ENCODE measurements around the gene TNKS2. TPM values are rescaled to one million over a fixed set of nuclear protein-coding genes. Genes with fewer than 3 reads are reported as not detected.

Gene TNKS2
- total and polyA plus RNA-seq, 2 donors, result 27.7 to 32.2 TPM

- Histone ChIP-seq H3K4me1 (ENCODE audit: control insufficient read depth in 2 of 2, insufficient read depth in 2 of 2, low read length in 2 of 2) (no peaks in the 10 kb centered on the region), H3K27ac (ENCODE audit: low read depth in 1 of 2, low read length in 1 of 2) (no peak overlapping the region), H3K36me3 (ENCODE audit: control insufficient read depth in 2 of 2, insufficient read depth in 2 of 2, low read length in 1 of 2) (no peaks in the 10 kb centered on the region), H3K27me3 (ENCODE audit: control insufficient read depth in 2 of 2, insufficient read depth in 1 of 2, low read length in 1 of 2) (no peaks in the 10 kb centered on the region), H3K9me3 (ENCODE audit: control insufficient read depth in 2 of 2, insufficient read depth in 1 of 2, low read length in 1 of 2) (no peaks in the 10 kb centered on the region), H3K4me3 (ENCODE audit: low read length in 2 of 2) (no peak overlapping the region)
- no peak for DNase-seq (ENCODE audit: low read depth in 6 of 9, low spot score in 9 of 9)
- 97% methylated on average over 3 of the region's 3 CpGs for WGBS
Measured at GRCh38 chr10:91768123-91768522, 30.1 kb upstream of the TNKS2 start.

GRCh38 chr10:91771907-91772306 is 26.3 kb upstream of the TNKS2 start:
- no peaks in the 10 kb centered on the region for H3K36me3 ChIP-seq (ENCODE audit: control insufficient read depth in 2 of 2, insufficient read depth in 2 of 2, low read length in 1 of 2)
- H3K9me3 ChIP-seq (ENCODE audit: control insufficient read depth in 2 of 2, insufficient read depth in 1 of 2, low read length in 1 of 2), result no peaks in the 10 kb centered on the region
- WGBS, result 91% methylated on average over 1 of the region's 1 CpG
- no peak for DNase-seq (ENCODE audit: low read depth in 6 of 9, low spot score in 9 of 9)
- H3K27ac ChIP-seq (ENCODE audit: low read depth in 1 of 2, low read length in 1 of 2), result no peak overlapping the region
- H3K27me3 ChIP-seq (ENCODE audit: control insufficient read depth in 2 of 2, insufficient read depth in 1 of 2, low read length in 1 of 2), result no peaks in the 10 kb centered on the region
- no peak overlapping the region for H3K4me3 ChIP-seq (ENCODE audit: low read length in 2 of 2)
- H3K4me1 ChIP-seq (ENCODE audit: control insufficient read depth in 2 of 2, insufficient read depth in 2 of 2, low read length in 2 of 2), result no peaks in the 10 kb centered on the region

GRCh38 chr10:91772461-91772860 is 25.8 kb upstream of the TNKS2 start:
- Histone ChIP-seq H3K4me3 (ENCODE audit: low read length in 2 of 2) (no peak overlapping the region), H3K27me3 (ENCODE audit: control insufficient read depth in 2 of 2, insufficient read depth in 1 of 2, low read length in 1 of 2) (no peaks in the 10 kb centered on the region), H3K9me3 (ENCODE audit: control insufficient read depth in 2 of 2, insufficient read depth in 1 of 2, low read length in 1 of 2) (no peaks in the 10 kb centered on the region), H3K27ac (ENCODE audit: low read depth in 1 of 2, low read length in 1 of 2) (no peak overlapping the region), H3K4me1 (ENCODE audit: control insufficient read depth in 2 of 2, insufficient read depth in 2 of 2, low read length in 2 of 2) (no peaks in the 10 kb centered on the region), H3K36me3 (ENCODE audit: control insufficient read depth in 2 of 2, insufficient read depth in 2 of 2, low read length in 1 of 2) (no peaks in the 10 kb centered on the region)
- DNase-seq (ENCODE audit: low read depth in 6 of 9, low spot score in 9 of 9), result no peak
- WGBS, result 96% methylated on average over 2 of the region's 2 CpGs

- Histone ChIP-seq H3K4me3 (ENCODE audit: low read length in 2 of 2) (no peak overlapping the region), H3K36me3 (ENCODE audit: control insufficient read depth in 2 of 2, insufficient read depth in 2 of 2, low read length in 1 of 2) (no peaks in the 10 kb centered on the region), H3K4me1 (ENCODE audit: control insufficient read depth in 2 of 2, insufficient read depth in 2 of 2, low read length in 2 of 2) (no peaks in the 10 kb centered on the region), H3K27me3 (ENCODE audit: control insufficient read depth in 2 of 2, insufficient read depth in 1 of 2, low read length in 1 of 2) (no peaks in the 10 kb centered on the region), H3K27ac (ENCODE audit: low read depth in 1 of 2, low read length in 1 of 2) (no peak overlapping the region), H3K9me3 (ENCODE audit: control insufficient read depth in 2 of 2, insufficient read depth in 1 of 2, low read length in 1 of 2) (no peaks in the 10 kb centered on the region)
- WGBS, result 95% methylated on average over 1 of the region's 1 CpG
- no peak for DNase-seq (ENCODE audit: low read depth in 6 of 9, low spot score in 9 of 9)
Measured at GRCh38 chr10:91772869-91773268, 25.4 kb upstream of the TNKS2 start.

- 97% methylated on average over 2 of the region's 2 CpGs for WGBS
- no peaks in the 10 kb centered on the region for H3K36me3 ChIP-seq (ENCODE audit: control insufficient read depth in 2 of 2, insufficient read depth in 2 of 2, low read length in 1 of 2)
- H3K4me3 ChIP-seq (ENCODE audit: low read length in 2 of 2), result no peak overlapping the region
- H3K27me3 ChIP-seq (ENCODE audit: control insufficient read depth in 2 of 2, insufficient read depth in 1 of 2, low read length in 1 of 2), result no peaks in the 10 kb centered on the region
- no peaks in the 10 kb centered on the region for H3K9me3 ChIP-seq (ENCODE audit: control insufficient read depth in 2 of 2, insufficient read depth in 1 of 2, low read length in 1 of 2)
- H3K27ac ChIP-seq (ENCODE audit: low read depth in 1 of 2, low read length in 1 of 2), result no peak overlapping the region
- no peak for DNase-seq (ENCODE audit: low read depth in 6 of 9, low spot score in 9 of 9)
- H3K4me1 ChIP-seq (ENCODE audit: control insufficient read depth in 2 of 2, insufficient read depth in 2 of 2, low read length in 2 of 2), result no peaks in the 10 kb centered on the region
Measured at GRCh38 chr10:91774571-91774970, 23.7 kb upstream of the TNKS2 start.

GRCh38 chr10:91775731-91776130 is 22.5 kb upstream of the TNKS2 start:
- 92% methylated on average over 2 of the region's 2 CpGs for WGBS
- Histone ChIP-seq H3K4me1 (ENCODE audit: control insufficient read depth in 2 of 2, insufficient read depth in 2 of 2, low read length in 2 of 2) (no peaks in the 10 kb centered on the region), H3K9me3 (ENCODE audit: control insufficient read depth in 2 of 2, insufficient read depth in 1 of 2, low read length in 1 of 2) (no peaks in the 10 kb centered on the region), H3K36me3 (ENCODE audit: control insufficient read depth in 2 of 2, insufficient read depth in 2 of 2, low read length in 1 of 2) (no peaks in the 10 kb centered on the region), H3K4me3 (ENCODE audit: low read length in 2 of 2) (no peak overlapping the region), H3K27ac (ENCODE audit: low read depth in 1 of 2, low read length in 1 of 2) (no peak overlapping the region), H3K27me3 (ENCODE audit: control insufficient read depth in 2 of 2, insufficient read depth in 1 of 2, low read length in 1 of 2) (no peaks in the 10 kb centered on the region)
- no peak for DNase-seq (ENCODE audit: low read depth in 6 of 9, low spot score in 9 of 9)

- no peak for DNase-seq (ENCODE audit: low read depth in 6 of 9, low spot score in 9 of 9)
- H3K4me1 ChIP-seq (ENCODE audit: control insufficient read depth in 2 of 2, insufficient read depth in 2 of 2, low read length in 2 of 2), result no peaks in the 10 kb centered on the region
- H3K9me3 ChIP-seq (ENCODE audit: control insufficient read depth in 2 of 2, insufficient read depth in 1 of 2, low read length in 1 of 2), result no peaks in the 10 kb centered on the region
- H3K27ac ChIP-seq (ENCODE audit: low read depth in 1 of 2, low read length in 1 of 2), result no peak overlapping the region
- no peak overlapping the region for H3K4me3 ChIP-seq (ENCODE audit: low read length in 2 of 2)
- 92% methylated on average over 3 of the region's 3 CpGs for WGBS
- no peaks in the 10 kb centered on the region for H3K36me3 ChIP-seq (ENCODE audit: control insufficient read depth in 2 of 2, insufficient read depth in 2 of 2, low read length in 1 of 2)
- no peaks in the 10 kb centered on the region for H3K27me3 ChIP-seq (ENCODE audit: control insufficient read depth in 2 of 2, insufficient read depth in 1 of 2, low read length in 1 of 2)
Measured at GRCh38 chr10:91776266-91776665, 22.0 kb upstream of the TNKS2 start.

- Histone ChIP-seq H3K4me1 (ENCODE audit: control insufficient read depth in 2 of 2, insufficient read depth in 2 of 2, low read length in 2 of 2) (no peaks in the 10 kb centered on the region), H3K9me3 (ENCODE audit: control insufficient read depth in 2 of 2, insufficient read depth in 1 of 2, low read length in 1 of 2) (no peaks in the 10 kb centered on the region), H3K27ac (ENCODE audit: low read depth in 1 of 2, low read length in 1 of 2) (no peak overlapping the region), H3K36me3 (ENCODE audit: control insufficient read depth in 2 of 2, insufficient read depth in 2 of 2, low read length in 1 of 2) (no peaks in the 10 kb centered on the region), H3K27me3 (ENCODE audit: control insufficient read depth in 2 of 2, insufficient read depth in 1 of 2, low read length in 1 of 2) (no peaks in the 10 kb centered on the region), H3K4me3 (ENCODE audit: low read length in 2 of 2) (no peak overlapping the region)
- no peak for DNase-seq (ENCODE audit: low read depth in 6 of 9, low spot score in 9 of 9)
- WGBS, result 98% methylated on average over 1 of the region's 1 CpG
Measured at GRCh38 chr10:91778485-91778884, 19.7 kb upstream of the TNKS2 start.

- DNase-seq (ENCODE audit: low read depth in 6 of 9, low spot score in 9 of 9), result no peak
- Histone ChIP-seq H3K27ac (ENCODE audit: low read depth in 1 of 2, low read length in 1 of 2) (no peak overlapping the region), H3K27me3 (ENCODE audit: control insufficient read depth in 2 of 2, insufficient read depth in 1 of 2, low read length in 1 of 2) (no peaks in the 10 kb centered on the region), H3K4me3 (ENCODE audit: low read length in 2 of 2) (no peak overlapping the region), H3K4me1 (ENCODE audit: control insufficient read depth in 2 of 2, insufficient read depth in 2 of 2, low read length in 2 of 2) (no peaks in the 10 kb centered on the region), H3K9me3 (ENCODE audit: control insufficient read depth in 2 of 2, insufficient read depth in 1 of 2, low read length in 1 of 2) (no peaks in the 10 kb centered on the region), H3K36me3 (ENCODE audit: control insufficient read depth in 2 of 2, insufficient read depth in 2 of 2, low read length in 1 of 2) (no peaks in the 10 kb centered on the region)
- WGBS, result 90% methylated on average over 1 of the region's 1 CpG
Measured at GRCh38 chr10:91779011-91779605, 19.1 kb upstream of the TNKS2 start.

GRCh38 chr10:91782539-91782938 is 15.7 kb upstream of the TNKS2 start:
- no peaks in the 10 kb centered on the region for H3K36me3 ChIP-seq (ENCODE audit: control insufficient read depth in 2 of 2, insufficient read depth in 2 of 2, low read length in 1 of 2)
- no peak for DNase-seq (ENCODE audit: low read depth in 6 of 9, low spot score in 9 of 9)
- no peaks in the 10 kb centered on the region for H3K4me1 ChIP-seq (ENCODE audit: control insufficient read depth in 2 of 2, insufficient read depth in 2 of 2, low read length in 2 of 2)
- no peak overlapping the region for H3K4me3 ChIP-seq (ENCODE audit: low read length in 2 of 2)
- no peaks in the 10 kb centered on the region for H3K9me3 ChIP-seq (ENCODE audit: control insufficient read depth in 2 of 2, insufficient read depth in 1 of 2, low read length in 1 of 2)
- WGBS, result 98% methylated on average over 1 of the region's 1 CpG
- no peaks in the 10 kb centered on the region for H3K27me3 ChIP-seq (ENCODE audit: control insufficient read depth in 2 of 2, insufficient read depth in 1 of 2, low read length in 1 of 2)
- H3K27ac ChIP-seq (ENCODE audit: low read depth in 1 of 2, low read length in 1 of 2), result no peak overlapping the region
